ENCODE measurements around the gene WDR5B. TPM values are rescaled to one million over a fixed set of nuclear protein-coding genes. Genes with fewer than 3 reads are reported as not detected.
"Not testable (repeated sequence)": the region's sequence is repeated elsewhere in the genome, so short reads cannot be mapped to it uniquely, and the experiment has no call there.

The WDR5B gene
- total RNA-seq, 4 donors from 2014 or later, result 1.3 to 4.9 (median 2.8) TPM

- 84 to 86% methylated on average over 4 of the region's 4 CpGs for WGBS, 2 donors
- H3K4me3 ChIP-seq (ENCODE audit: low read depth, poor library complexity, severe bottlenecking), result no peak overlapping the region
- intact Hi-C loops (cut with DNase I; ENCODE audit: low total_unique reads), result no loop called here
- TF ChIP-seq CTCF (IDR thresholded peaks at IDR 0.05), result no peak
- TF ChIP-seq POLR2A (IDR thresholded peaks at IDR 0.05), result no peak
- no peak for DNase-seq (ENCODE audit: low spot score in 2 of 2)
These were observed 37.9 kb downstream of the WDR5B start for GRCh38 chr3:122377975-122378374.

- 98% methylated on average over 1 of the region's 1 CpG for WGBS, 2 donors
- no peak overlapping the region for H3K4me3 ChIP-seq (ENCODE audit: low read depth, poor library complexity, severe bottlenecking)
- intact Hi-C loops (cut with DNase I; ENCODE audit: low total_unique reads), result no loop called here
- TF ChIP-seq CTCF (IDR thresholded peaks at IDR 0.05), result no peak
- no peak for TF ChIP-seq POLR2A (IDR thresholded peaks at IDR 0.05)
- no peak for DNase-seq (ENCODE audit: low spot score in 2 of 2)
These were observed 41.8 kb downstream of the WDR5B start for GRCh38 chr3:122374034-122374433.

GRCh38 chr3:122366379-122366749 is 49.5 kb downstream of the WDR5B start:
- no peak for DNase-seq (ENCODE audit: low spot score in 2 of 2)
- WGBS, 2 donors, result 95% methylated on average over 5 of the region's 5 CpGs
- TF ChIP-seq CTCF (IDR thresholded peaks at IDR 0.05) (no peak), POLR2A (IDR thresholded peaks at IDR 0.05) (no peak)
- intact Hi-C loops (cut with DNase I; ENCODE audit: low total_unique reads), result no loop called here
- H3K4me3 ChIP-seq (ENCODE audit: low read depth, poor library complexity, severe bottlenecking), result no peak overlapping the region

GRCh38 chr3:122365582-122366378 is 50.1 kb downstream of the WDR5B start:
- WGBS, 2 donors, result 90 to 96% methylated on average over 10 of the region's 10 CpGs
- H3K4me3 ChIP-seq (ENCODE audit: low read depth, poor library complexity, severe bottlenecking); intact Hi-C loops (cut with DNase I; ENCODE audit: low total_unique reads); DNase-seq (ENCODE audit: low spot score in 2 of 2): not testable (repeated sequence)

- H3K4me3 ChIP-seq (ENCODE audit: low read depth, poor library complexity, severe bottlenecking), result no peak overlapping the region
- intact Hi-C loops (cut with DNase I; ENCODE audit: low total_unique reads), result no loop called here
- no peak for DNase-seq (ENCODE audit: low spot score in 2 of 2)
- 93 to 96% methylated on average over 1 of the region's 1 CpG for WGBS, 2 donors
- TF ChIP-seq CTCF (IDR thresholded peaks at IDR 0.05), result no peak
- TF ChIP-seq POLR2A (IDR thresholded peaks at IDR 0.05), result no peak
These were observed 50.8 kb downstream of the WDR5B start for GRCh38 chr3:122365073-122365472.

- intact Hi-C loops (cut with DNase I; ENCODE audit: low total_unique reads), result no loop called here
- H3K4me3 ChIP-seq (ENCODE audit: low read depth, poor library complexity, severe bottlenecking), result no peak overlapping the region
- 54 to 85% methylated on average over 2 of the region's 2 CpGs for WGBS, 2 donors
- TF ChIP-seq CTCF (IDR thresholded peaks at IDR 0.05), result no peak
- no peak for TF ChIP-seq POLR2A (IDR thresholded peaks at IDR 0.05)
- no peak for DNase-seq (ENCODE audit: low spot score in 2 of 2)
These were observed 51.4 kb downstream of the WDR5B start for GRCh38 chr3:122364490-122364889.

Other genes with a start within 250 kb of the WDR5B start
- not detected for gene CASR, start 232.4 kb downstream of the WDR5B start, total RNA-seq
- 100 to 1,000 TPM; 122 to 575 (median 256) TPM for gene CSTA, start 90.8 kb downstream of the WDR5B start, total RNA-seq
- 10 to 100 TPM in 2 of 4 donors, 1 to 10 TPM in 2; 6.1 to 19.3 (median 12.0) TPM for gene MIX23, start 32.8 kb downstream of the WDR5B start, total RNA-seq
- 10 to 100 TPM; 34.2 to 85.7 (median 41.0) TPM for gene FAM162A, start 31.9 kb downstream of the WDR5B start, total RNA-seq
- 10 to 100 TPM; 21.4 to 41.3 (median 27.6) TPM for gene KPNA1, start 98.9 kb upstream of the WDR5B start, total RNA-seq
- 10 to 100 TPM in 1 of 4 donors, 1 to 10 TPM in 3; 4.9 to 10.1 (median 7.3) TPM for gene PARP9, start 148.2 kb upstream of the WDR5B start, total RNA-seq
- 10 to 100 TPM in 1 of 4 donors, 1 to 10 TPM in 3; 7.8 to 14.2 (median 9.4) TPM for gene DTX3L, start 148.3 kb upstream of the WDR5B start, total RNA-seq
- gene PARP15, start 161.6 kb upstream of the WDR5B start, total RNA-seq, result under 1 TPM in 3 of 4 donors, not detected in 1; 0.29 to 0.71 (median 0.38) TPM

Data from lower leg skin (tissue), 4 donors.